AG09309 (cell line): ENCODE results near the gene CLEC4G.

ENCODE experiments used
- DNase-seq: peaks from one replicate; pipeline ENCODE4 v3.0.0-alpha.2; 2010; ENCODE audit warnings: low read depth
- H3K4me3 ChIP-seq: 2 replicates; pipeline ENCODE4 v1.5.1; 2011; ENCODE audit warnings: mild to moderate bottlenecking, low read depth, low read length, moderate library complexity; ENCODE audit not compliant: control insufficient read depth
- TF ChIP-seq, protein P1 (sequence below): IDR thresholded peaks from 2 replicates; pipeline ENCODE4 v1.5.1; 2011; ENCODE audit warnings: mild to moderate bottlenecking, low read depth, low read length, inconsistent platforms; ENCODE audit not compliant: insufficient read depth, control insufficient read depth; ENCODE audit errors: missing control alignments

The CLEC4G gene

DNA sequence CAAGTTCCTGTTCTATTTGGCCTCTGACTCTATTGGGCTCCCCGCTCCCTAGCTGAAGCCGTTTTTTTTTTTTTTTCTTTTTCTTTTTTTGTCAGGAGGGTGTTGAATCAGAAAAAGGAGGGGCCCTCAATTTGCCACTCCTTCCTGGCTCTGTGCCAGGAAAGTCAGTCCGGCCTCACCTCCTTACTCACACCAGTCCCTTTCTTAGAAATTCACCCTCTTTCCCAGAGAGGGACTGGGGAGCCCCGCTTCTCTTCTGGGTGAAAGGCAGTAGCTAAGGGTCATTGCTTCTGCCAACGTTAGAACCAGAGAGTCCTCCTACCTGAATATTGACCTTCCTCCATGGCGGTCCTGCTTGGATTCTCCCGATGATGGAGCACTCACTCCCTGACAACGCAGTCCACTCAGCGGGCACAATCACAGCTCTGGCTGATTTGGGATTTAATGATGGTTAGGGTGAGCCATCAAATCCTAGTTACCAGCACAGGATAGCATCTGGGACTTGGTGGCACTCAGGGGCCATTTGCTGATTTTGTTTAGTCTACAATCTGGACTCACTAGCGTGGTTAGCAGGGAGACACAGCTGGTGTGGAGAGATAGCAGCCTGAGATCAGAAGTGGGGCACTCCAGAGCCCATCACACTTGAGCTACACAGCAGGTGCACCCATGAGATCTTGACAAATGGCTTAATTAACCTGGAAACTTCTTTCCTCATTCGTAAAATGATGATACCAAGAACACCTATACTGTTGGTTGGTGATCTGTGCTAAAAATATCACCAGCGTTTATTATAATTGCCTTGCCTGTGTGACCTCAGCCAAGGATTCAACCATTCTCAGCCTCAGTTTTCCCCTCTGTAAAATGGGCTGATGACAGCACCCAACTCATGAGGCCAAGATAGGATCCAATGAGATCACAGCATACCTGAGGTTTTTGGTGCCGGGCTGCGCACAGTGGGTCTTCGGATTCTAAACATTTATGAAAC lies 32.2 kb downstream of the CLEC4G start:
- no peak for DNase-seq
- TF ChIP-seq, protein P1, sequence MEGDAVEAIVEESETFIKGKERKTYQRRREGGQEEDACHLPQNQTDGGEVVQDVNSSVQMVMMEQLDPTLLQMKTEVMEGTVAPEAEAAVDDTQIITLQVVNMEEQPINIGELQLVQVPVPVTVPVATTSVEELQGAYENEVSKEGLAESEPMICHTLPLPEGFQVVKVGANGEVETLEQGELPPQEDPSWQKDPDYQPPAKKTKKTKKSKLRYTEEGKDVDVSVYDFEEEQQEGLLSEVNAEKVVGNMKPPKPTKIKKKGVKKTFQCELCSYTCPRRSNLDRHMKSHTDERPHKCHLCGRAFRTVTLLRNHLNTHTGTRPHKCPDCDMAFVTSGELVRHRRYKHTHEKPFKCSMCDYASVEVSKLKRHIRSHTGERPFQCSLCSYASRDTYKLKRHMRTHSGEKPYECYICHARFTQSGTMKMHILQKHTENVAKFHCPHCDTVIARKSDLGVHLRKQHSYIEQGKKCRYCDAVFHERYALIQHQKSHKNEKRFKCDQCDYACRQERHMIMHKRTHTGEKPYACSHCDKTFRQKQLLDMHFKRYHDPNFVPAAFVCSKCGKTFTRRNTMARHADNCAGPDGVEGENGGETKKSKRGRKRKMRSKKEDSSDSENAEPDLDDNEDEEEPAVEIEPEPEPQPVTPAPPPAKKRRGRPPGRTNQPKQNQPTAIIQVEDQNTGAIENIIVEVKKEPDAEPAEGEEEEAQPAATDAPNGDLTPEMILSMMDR, result no peak
- no peak overlapping the region for H3K4me3 ChIP-seq

DNA sequence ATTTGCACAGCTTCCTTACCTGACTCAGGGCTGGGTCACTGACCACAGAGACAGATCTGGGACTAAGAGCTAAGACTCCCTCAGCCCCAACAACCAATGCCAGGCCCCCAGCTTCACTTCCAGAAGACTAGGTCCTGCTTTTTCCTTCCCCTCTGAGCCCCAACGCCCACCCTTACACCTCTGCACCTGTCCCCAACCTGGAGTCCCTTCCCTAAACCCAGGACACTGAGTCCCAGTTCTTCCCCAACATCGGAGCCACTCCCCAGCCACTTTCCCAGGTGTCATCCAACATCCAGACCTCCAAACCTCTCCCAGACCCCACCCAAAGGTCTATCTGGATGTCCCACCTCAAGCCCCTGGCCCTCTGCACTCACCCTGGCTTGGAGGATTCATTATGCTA lies 32.9 kb downstream of the CLEC4G start:
- no peak overlapping the region for H3K4me3 ChIP-seq
- DNase-seq, result no peak
- TF ChIP-seq, protein P1, result no peak

DNA sequence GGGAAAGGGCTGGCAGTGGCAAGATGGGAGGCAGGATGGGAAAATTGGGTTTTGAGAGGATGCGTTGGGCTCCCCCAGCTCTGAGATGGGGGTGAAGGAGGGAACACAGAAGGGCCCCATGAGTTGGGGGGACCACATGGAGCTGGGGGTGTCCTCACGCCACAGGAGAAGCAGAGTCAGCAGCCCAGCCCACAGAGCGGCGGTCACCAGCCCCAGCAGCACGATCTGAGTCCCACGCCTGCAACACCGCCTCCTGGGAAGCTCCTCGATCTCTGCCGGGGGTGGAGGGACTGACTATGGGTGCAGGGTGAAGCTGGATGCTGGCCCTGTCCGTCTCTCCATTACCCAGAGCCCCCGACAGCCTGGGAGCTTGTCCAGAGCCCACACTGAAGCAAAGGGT lies 33.3 kb downstream of the CLEC4G start:
- no peak overlapping the region for H3K4me3 ChIP-seq
- TF ChIP-seq, protein P1, result no peak
- no peak for DNase-seq

DNA sequence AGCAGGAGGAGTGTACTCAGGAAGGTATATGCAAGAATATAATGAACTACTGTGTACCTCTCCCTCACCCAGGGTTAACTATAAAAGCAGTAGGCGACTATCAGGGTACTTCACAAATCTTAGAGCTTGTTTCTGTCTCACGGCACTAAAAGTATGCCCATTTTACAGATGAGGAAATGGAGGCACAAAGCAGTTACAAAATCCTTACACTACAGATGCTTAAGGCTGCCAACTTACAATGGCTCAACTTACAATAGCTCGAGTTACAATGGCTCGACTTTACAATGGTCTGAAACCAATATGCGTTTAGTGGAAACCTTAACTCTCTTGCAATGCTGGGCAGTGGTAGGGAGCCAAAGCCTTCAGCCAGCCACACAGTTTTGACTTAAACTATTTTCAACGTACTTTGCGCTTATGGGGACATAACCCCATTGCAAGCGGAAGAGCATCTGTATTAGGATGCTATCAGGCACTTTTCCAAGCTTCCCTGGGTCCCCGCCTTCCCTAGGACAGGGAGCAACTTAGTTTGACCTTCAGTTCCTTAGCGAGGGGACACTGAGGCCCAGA lies 34.1 kb downstream of the CLEC4G start:
- TF ChIP-seq, protein P1, result no peak

DNA sequence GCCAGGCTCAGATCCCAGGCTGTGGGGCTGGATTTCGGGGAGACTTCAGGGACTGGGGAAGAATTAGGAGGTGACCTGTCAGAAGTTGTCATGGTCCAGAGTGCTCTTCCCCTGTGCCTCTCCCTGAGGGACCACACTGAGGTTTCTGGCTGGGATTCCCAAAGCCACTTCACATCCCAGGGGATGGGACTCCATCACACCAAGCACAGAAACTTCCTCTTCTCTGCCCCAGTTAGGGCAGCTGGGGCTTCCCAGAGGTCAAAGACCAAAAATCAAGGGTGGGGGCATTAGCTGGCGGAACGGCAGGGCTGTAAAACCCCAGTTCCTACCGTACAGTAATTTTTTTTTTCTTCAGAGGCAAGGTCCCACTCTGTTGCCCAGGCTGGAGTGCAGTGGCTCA lies 37.4 kb downstream of the CLEC4G start:
- TF ChIP-seq, protein P1, result no peak
- no peak for DNase-seq
- H3K4me3 ChIP-seq, result no peak overlapping the region

More for the DNA sequence above, 34.1 kb downstream of the CLEC4G start:
- H3K4me3 ChIP-seq, result no peak overlapping the region
- DNase-seq, result no peak

DNA sequence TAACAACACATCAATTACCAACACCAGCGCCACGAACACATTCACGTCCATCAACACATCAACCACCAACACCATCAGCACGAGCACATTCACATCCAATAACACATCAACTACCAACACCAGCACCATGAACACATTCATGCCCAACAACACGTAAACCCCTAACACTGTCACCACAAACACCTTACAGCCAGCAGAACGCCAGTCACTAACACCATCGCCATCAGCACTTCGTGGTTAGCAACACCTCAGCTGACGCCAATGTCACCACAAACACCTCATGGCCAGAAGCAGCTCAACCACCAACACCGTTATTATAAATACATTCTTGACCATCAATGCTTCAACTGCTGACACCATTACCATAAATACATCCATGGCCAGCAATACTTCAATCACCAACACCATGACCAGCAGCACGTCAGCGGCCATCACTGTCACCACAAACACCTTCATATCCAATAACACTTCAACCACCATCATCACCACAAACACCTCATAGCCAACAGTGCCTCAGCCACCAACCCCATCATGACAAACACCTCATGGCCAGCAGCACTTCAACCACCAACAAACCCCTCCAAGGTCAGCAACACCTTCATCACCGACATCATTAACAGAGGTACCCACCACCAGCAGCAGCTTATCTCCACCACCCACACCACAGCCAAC lies 39.4 kb downstream of the CLEC4G start:
- TF ChIP-seq, protein P1, result no peak
- H3K4me3 ChIP-seq, result no peak overlapping the region
- no peak for DNase-seq
